ENCODE measurements around the gene TREML2.

- TF ChIP-seq CTCF (IDR thresholded peaks at IDR 0.05; ENCODE audit: insufficient read depth, low read length) (no peak), GABPA (IDR thresholded peaks at IDR 0.05; ENCODE audit: low read depth) (no peak), POLR2AphosphoS5 (IDR thresholded peaks at IDR 0.05; ENCODE audit: low read depth) (no peak)
- TF ChIP-seq, protein P1, sequence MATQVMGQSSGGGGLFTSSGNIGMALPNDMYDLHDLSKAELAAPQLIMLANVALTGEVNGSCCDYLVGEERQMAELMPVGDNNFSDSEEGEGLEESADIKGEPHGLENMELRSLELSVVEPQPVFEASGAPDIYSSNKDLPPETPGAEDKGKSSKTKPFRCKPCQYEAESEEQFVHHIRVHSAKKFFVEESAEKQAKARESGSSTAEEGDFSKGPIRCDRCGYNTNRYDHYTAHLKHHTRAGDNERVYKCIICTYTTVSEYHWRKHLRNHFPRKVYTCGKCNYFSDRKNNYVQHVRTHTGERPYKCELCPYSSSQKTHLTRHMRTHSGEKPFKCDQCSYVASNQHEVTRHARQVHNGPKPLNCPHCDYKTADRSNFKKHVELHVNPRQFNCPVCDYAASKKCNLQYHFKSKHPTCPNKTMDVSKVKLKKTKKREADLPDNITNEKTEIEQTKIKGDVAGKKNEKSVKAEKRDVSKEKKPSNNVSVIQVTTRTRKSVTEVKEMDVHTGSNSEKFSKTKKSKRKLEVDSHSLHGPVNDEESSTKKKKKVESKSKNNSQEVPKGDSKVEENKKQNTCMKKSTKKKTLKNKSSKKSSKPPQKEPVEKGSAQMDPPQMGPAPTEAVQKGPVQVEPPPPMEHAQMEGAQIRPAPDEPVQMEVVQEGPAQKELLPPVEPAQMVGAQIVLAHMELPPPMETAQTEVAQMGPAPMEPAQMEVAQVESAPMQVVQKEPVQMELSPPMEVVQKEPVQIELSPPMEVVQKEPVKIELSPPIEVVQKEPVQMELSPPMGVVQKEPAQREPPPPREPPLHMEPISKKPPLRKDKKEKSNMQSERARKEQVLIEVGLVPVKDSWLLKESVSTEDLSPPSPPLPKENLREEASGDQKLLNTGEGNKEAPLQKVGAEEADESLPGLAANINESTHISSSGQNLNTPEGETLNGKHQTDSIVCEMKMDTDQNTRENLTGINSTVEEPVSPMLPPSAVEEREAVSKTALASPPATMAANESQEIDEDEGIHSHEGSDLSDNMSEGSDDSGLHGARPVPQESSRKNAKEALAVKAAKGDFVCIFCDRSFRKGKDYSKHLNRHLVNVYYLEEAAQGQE (IDR thresholded peaks at IDR 0.05; ENCODE audit: insufficient replicate concordance, low read depth) = no peak
Measured at GRCh38 chr6:41175084-41175483, 25.9 kb downstream of the TREML2 start.
